Subcutaneous preadipocyte (primary cell): ENCODE data around the gene CRTAP. TPM values are rescaled to one million over a fixed set of nuclear protein-coding genes. Genes with fewer than 3 reads are reported as not detected.

Experiments used
- small RNA-seq: library from RNA; depleted of rRNA; stranded (forward); fragments of <200 nt; gene quantifications from one replicate; pipeline ENCODE3, GENCODE V24; 2012
- total RNA-seq: library from RNA; depleted of rRNA; stranded (reverse); fragments of >200 nt; gene quantifications from 2 replicates; pipeline ENCODE4 v1.2.3, GENCODE V29; 2012

CRTAP gene
- 240 and 248 TPM in 2 replicates for total RNA-seq

DNA sequence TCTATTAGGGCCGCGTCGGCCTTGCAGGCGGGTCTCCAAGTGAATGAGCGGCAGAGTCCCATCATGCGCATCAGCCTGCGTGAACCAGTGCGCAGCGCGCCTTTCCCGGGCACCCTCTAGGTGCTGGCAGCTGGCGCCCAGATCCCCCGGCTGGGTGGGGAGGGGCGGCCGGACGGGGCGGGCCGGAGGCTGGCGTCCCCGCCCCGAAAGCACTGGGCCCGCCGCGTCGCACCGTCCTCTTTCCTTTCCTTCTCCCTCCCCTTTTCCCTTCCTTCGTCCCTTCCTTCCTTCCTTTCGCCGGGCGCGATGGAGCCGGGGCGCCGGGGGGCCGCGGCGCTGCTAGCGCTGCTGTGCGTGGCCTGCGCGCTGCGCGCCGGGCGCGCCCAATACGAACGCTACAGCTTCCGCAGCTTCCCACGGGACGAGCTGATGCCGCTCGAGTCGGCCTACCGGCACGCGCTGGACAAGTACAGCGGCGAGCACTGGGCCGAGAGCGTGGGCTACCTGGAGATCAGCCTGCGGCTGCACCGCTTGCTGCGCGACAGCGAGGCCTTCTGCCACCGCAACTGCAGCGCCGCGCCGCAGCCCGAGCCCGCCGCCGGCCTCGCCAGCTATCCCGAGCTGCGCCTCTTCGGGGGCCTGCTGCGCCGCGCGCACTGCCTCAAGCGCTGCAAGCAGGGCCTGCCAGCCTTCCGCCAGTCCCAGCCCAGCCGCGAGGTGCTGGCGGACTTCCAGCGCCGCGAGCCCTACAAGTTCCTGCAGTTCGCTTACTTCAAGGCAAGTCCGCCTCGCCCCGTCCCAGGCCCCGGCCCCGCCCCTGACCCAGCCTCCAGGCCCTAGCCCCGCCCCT is at the start of gene CRTAP:
CRTAP (plus strand) TSS at position 243 of the 850 bp plus-strand sequence; CDS start at position 307, 64 bp downstream.

Small RNA genes lying within 50 kb of the gene (small RNA-seq; reads per million reads assigned to genes)
- not detected for gene AC123900.1
- gene RN7SL296P, result not detected
- not detected for gene SUMO2P10

Other genes with a start within 250 kb of the CRTAP start
- gene CCR4, start 162.4 kb upstream of the CRTAP start, total RNA-seq, result not detected in 2 replicates
- gene GLB1, start 16.9 kb upstream of the CRTAP start, total RNA-seq, result 43.6 and 48.5 TPM in 2 replicates
- gene TMPPE, start 16.9 kb upstream of the CRTAP start, total RNA-seq, result 4.4 and 5.1 TPM in 2 replicates
- 1.1 and 2.9 TPM in 2 replicates for gene SUSD5, start 104.8 kb downstream of the CRTAP start, total RNA-seq
- 6.6 and 8.0 TPM in 2 replicates for gene FBXL2, start 163.4 kb downstream of the CRTAP start, total RNA-seq